Cerebellar nuclear complex (tissue), 1 donor: Measurements from ENCODE around the gene UBALD2.
"Not testable (repeated sequence)": the region's sequence is repeated elsewhere in the genome, so short reads cannot be mapped to it uniquely, and the experiment has no call there.

Source experiments
- DNase-seq, 2 experiments: peaks; one replicate each; lab custom pipeline; 2025; lab: John Stamatoyannopoulos, UW

Gene UBALD2

GRCh38 chr17:76278268-76278908 is 13.2 kb downstream of the UBALD2 start:
- no peak for DNase-seq

- DNase-seq = peak in 1 of 2 experiments; percentile 23
Observed at GRCh38 chr17:76278952-76279741, 14.0 kb downstream of the UBALD2 start.

GRCh38 chr17:76279742-76280287 is 14.7 kb downstream of the UBALD2 start:
- no peak for DNase-seq

- no peak for DNase-seq
Observed at GRCh38 chr17:76280650-76281049, 15.5 kb downstream of the UBALD2 start.

- DNase-seq = peak in 1 of 2 experiments; percentile 37
Observed at GRCh38 chr17:76281573-76282371, 16.6 kb downstream of the UBALD2 start.

- DNase-seq = no peak
Observed at GRCh38 chr17:76292567-76292966, 27.4 kb downstream of the UBALD2 start.

- DNase-seq = no peak
Observed at GRCh38 chr17:76293106-76293505, 28.0 kb downstream of the UBALD2 start.

GRCh38 chr17:76296186-76296585 is 31.0 kb downstream of the UBALD2 start:
- DNase-seq = no peak

- no peak for DNase-seq
Observed at GRCh38 chr17:76296889-76297288, 31.7 kb downstream of the UBALD2 start.

- DNase-seq = no peak
Observed at GRCh38 chr17:76297436-76297835, 32.3 kb downstream of the UBALD2 start.

GRCh38 chr17:76304226-76305134 is 39.3 kb downstream of the UBALD2 start:
- DNase-seq = no peak

GRCh38 chr17:76305135-76305454 is 39.9 kb downstream of the UBALD2 start:
- not testable (repeated sequence) for DNase-seq

GRCh38 chr17:76307299-76307965 is 42.3 kb downstream of the UBALD2 start:
- DNase-seq = no peak

- no peak for DNase-seq
Observed at GRCh38 chr17:76307966-76308338, 42.8 kb downstream of the UBALD2 start, which contains the start of gene QRICH2. TSS of gene QRICH2 (minus strand) at chr17:76308276. CDS start at chr17:76307998, 278 bp downstream.

- DNase-seq = no peak
Observed at GRCh38 chr17:76309461-76309860, 44.3 kb downstream of the UBALD2 start.

- DNase-seq = no peak
Observed at GRCh38 chr17:76312735-76313134, 47.6 kb downstream of the UBALD2 start.

- no peak for DNase-seq
Observed at GRCh38 chr17:76314392-76315227, 49.5 kb downstream of the UBALD2 start.

- no peak for DNase-seq
Observed at GRCh38 chr17:76317535-76317934, 52.4 kb downstream of the UBALD2 start.

GRCh38 chr17:76318586-76318985 is 53.4 kb downstream of the UBALD2 start:
- DNase-seq = no peak
